Neutrophil (primary cell): ENCODE measurements around the gene LDB3.

Experiments used
- H3K27ac ChIP-seq: fragments of 200-600 bp; sonication (generic); 2 replicates; pipeline ENCODE4 v1.5.1; 2016; ENCODE audit warnings: mild to moderate bottlenecking, moderate library complexity
- H3K27me3 ChIP-seq: fragments of 200-600 bp; sonication (generic); 2 replicates; pipeline ENCODE4 v1.6.0; 2016; ENCODE audit warnings: mild to moderate bottlenecking
- H3K36me3 ChIP-seq: fragments of 200-600 bp; sonication (generic); 2 replicates; pipeline ENCODE4 v1.5.1; 2017
- H3K4me1 ChIP-seq, 2 experiments: fragments of 200-600 bp in 1 of 2; sonication (generic) in 1 of 2; 1 replicate in 1 of 2; 2 replicates in 1 of 2; pipeline versions ENCODE4 v1.5.1 to v1.6.1; 2013 to 2016; ENCODE audit warnings: low read depth in 1 of 2, low read length in 1 of 2, mild to moderate bottlenecking in 1 of 2, moderate library complexity in 1 of 2; ENCODE audit not compliant: control insufficient read depth in 1 of 2, insufficient read depth in 1 of 2
- H3K4me3 ChIP-seq, 2 experiments: fragments of 200-600 bp in 1 of 2; sonication (generic) in 1 of 2; 1 replicate in 1 of 2; 2 replicates in 1 of 2; pipeline ENCODE4 v1.5.1; 2013 to 2016; ENCODE audit warnings: low read depth in 1 of 2, low read length in 1 of 2, mild to moderate bottlenecking in 1 of 2, moderate library complexity in 1 of 2
- H3K9me3 ChIP-seq: fragments of 200-600 bp; sonication (generic); 2 replicates; pipeline ENCODE4 v1.5.1; 2016
- TF ChIP-seq, protein P1 (sequence below): fragments of 200-600 bp; sonication (generic); IDR thresholded peaks from 2 replicates; pipeline ENCODE4 v1.5.1; 2016; ENCODE audit warnings: antibody characterized with exemption

Gene LDB3

DNA sequence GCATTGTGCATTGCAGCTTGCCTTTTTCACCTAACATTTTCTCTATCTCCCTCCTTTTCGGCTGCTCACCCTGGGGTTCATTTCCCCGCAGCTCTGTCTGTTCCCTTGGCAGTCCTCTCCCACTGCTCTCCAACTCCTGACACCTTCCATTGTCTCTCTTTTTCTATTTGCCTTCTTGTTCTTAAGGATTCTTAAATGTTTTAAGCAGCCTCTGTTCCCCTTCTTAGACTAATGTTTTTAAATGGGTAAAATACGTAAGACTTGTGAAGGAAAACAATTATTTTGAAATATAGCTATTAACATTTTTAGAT, 107.5 kb downstream of the LDB3 start:
- Histone ChIP-seq H3K27me3 (peaks cover 59% of the 10 kb centered on the region), H3K36me3 (no peaks in the 10 kb centered on the region), H3K9me3 (no peaks in the 10 kb centered on the region), H3K4me3 (no peak overlapping the region), H3K4me1 (no peaks in the 10 kb centered on the region), H3K27ac (no peak overlapping the region)
- TF ChIP-seq, protein P1, sequence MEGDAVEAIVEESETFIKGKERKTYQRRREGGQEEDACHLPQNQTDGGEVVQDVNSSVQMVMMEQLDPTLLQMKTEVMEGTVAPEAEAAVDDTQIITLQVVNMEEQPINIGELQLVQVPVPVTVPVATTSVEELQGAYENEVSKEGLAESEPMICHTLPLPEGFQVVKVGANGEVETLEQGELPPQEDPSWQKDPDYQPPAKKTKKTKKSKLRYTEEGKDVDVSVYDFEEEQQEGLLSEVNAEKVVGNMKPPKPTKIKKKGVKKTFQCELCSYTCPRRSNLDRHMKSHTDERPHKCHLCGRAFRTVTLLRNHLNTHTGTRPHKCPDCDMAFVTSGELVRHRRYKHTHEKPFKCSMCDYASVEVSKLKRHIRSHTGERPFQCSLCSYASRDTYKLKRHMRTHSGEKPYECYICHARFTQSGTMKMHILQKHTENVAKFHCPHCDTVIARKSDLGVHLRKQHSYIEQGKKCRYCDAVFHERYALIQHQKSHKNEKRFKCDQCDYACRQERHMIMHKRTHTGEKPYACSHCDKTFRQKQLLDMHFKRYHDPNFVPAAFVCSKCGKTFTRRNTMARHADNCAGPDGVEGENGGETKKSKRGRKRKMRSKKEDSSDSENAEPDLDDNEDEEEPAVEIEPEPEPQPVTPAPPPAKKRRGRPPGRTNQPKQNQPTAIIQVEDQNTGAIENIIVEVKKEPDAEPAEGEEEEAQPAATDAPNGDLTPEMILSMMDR: no peak

DNA sequence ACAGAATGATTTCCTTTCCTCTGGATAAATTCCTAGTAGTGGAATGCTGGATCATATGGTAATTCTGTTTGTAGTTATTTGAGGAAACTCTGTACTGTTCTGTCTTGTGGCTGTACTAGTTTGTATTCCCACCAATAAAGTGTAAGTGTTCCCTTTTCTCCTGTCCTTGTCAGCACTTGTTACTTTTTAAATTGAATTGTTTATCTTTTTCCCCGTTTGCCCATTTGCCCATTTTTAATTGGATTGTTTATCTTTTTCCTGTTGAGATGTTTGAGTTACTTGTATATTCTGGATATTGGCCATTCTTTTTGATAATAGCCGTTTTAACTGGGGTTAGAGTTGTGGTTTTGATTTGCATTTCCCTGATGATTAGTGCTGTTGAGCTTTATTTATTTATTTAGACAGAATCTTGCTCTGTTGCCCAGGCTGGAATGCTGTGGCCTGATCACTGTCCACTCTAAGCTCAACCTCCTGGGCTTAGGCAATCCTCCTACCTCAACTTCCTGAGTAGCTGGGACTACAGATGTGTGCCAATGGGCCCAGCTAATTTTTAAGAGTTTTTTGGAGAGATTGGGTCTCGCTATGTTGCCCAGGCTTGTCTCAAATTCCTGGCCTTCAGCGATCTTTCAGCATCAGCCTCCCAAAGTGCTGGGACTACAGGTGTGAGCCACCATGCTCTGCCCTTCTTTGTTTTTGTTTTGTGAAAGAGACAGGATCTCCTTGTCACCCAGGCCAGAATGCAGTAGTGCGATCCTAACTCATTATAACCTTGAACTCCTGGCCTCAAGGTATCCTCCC, 111.1 kb downstream of the LDB3 start:
- Histone ChIP-seq H3K36me3 (no peaks in the 10 kb centered on the region), H3K27ac (no peak overlapping the region)
- TF ChIP-seq, protein P1: no peak

DNA sequence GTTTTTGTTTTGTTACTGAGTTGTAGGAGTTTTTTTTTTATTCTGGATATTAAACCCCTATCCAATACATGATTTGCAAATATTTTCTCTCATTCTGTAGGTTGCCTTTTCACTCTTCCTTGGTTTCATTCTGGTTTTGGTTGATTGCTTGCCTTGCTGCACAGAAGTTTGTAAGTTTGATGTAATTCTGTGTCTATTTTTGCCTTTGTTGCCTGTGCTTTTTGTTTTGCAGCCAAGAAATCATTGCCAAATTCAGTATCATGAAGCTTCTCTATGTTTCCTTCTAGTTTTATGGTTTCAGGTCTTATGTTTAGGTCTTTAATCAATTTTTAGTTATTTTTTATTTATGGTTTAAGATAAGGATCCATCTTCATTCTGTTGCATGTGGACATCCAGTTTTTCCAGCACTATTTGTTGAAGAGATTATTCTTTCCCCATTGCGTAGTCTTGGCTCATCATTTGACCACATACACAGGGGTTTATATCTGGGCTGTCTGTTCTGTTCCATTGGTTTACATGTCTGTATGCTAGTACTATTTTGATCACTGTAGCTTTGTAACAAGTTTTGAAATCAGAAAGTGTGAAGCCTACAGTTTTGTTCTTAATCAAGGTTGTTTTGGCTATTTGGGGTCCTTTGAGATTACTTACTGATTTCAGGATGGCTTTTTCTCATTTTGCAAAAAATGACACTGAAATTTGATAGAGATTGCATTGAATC, 114.5 kb downstream of the LDB3 start:
- Histone ChIP-seq H3K27ac (no peak overlapping the region), H3K36me3 (no peaks in the 10 kb centered on the region), H3K27me3 (peaks cover 10% of the 10 kb centered on the region), H3K4me1 (no peaks in the 10 kb centered on the region), H3K4me3 (no peak overlapping the region), H3K9me3 (no peaks in the 10 kb centered on the region)
- TF ChIP-seq, protein P1: no peak

More for the DNA sequence above, 111.1 kb downstream of the LDB3 start:
- Histone ChIP-seq H3K27me3 (peaks cover 30% of the 10 kb centered on the region), H3K4me3 (no peak overlapping the region), H3K4me1 (no peaks in the 10 kb centered on the region), H3K9me3 (no peaks in the 10 kb centered on the region)

DNA sequence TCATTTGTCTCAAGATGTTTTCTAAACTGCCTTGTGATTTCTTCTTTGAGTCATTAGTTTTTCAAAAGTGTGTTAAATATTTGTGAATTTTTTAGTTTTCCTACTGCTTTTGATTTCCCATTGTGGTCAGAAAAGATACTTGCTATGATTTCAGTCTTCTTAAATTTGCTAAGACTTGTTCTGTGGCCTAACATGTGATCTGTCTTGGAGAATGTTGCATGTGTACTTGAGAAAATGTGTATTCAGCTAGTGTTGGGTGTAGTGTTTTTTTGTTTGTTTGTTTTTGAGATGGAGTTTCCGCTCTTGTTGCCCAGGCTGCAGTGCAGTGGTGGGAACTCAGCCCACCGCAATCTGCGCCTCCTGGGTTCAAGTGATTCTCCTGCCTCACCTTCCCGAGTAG, 116.7 kb downstream of the LDB3 start:
- H3K4me3 ChIP-seq: no peak overlapping the region
- H3K36me3 ChIP-seq: no peaks in the 10 kb centered on the region
- TF ChIP-seq, protein P1: no peak
- no peak overlapping the region for H3K27ac ChIP-seq
- peaks cover 7% of the 10 kb centered on the region for H3K27me3 ChIP-seq
- H3K9me3 ChIP-seq: no peaks in the 10 kb centered on the region
- no peaks in the 10 kb centered on the region for H3K4me1 ChIP-seq
